ENCODE measurements around the gene ENTR1.

ENTR1 gene

GRCh38 chr9:136447173-136447778, 36.9 kb upstream of the ENTR1 start:
- Histone ChIP-seq H3K4me3 (ENCODE audit: low read length in 2 of 2) (no peak overlapping the region), H3K9me3 (ENCODE audit: control insufficient read depth in 2 of 2, low read length in 2 of 2) (no peaks in the 10 kb centered on the region), H3K9ac (ENCODE audit: low read length in 2 of 2) (no peak overlapping the region), H3K4me1 (ENCODE audit: control insufficient read depth, insufficient read depth, low read length) (no peaks in the 10 kb centered on the region), H3K36me3 (ENCODE audit: control insufficient read depth in 2 of 2, insufficient read depth in 2 of 2, low read length in 2 of 2) (peaks cover 68 to 71% of the 10 kb centered on the region in 2 donors), H3K27ac (ENCODE audit: low read length) (no peak overlapping the region), H3K27me3 (ENCODE audit: control insufficient read depth in 1 of 2, insufficient read depth in 2 of 2, low read length in 2 of 2) (no peaks in the 10 kb centered on the region)

- Histone ChIP-seq H3K27me3 (ENCODE audit: control insufficient read depth in 1 of 2, insufficient read depth in 2 of 2, low read length in 2 of 2) (no peaks in the 10 kb centered on the region), H3K4me1 (ENCODE audit: control insufficient read depth, insufficient read depth, low read length) (no peaks in the 10 kb centered on the region), H3K9ac (ENCODE audit: low read length in 2 of 2) (no peak overlapping the region), H3K27ac (ENCODE audit: low read length) (no peak overlapping the region), H3K4me3 (ENCODE audit: low read length in 2 of 2) (no peak overlapping the region), H3K36me3 (ENCODE audit: control insufficient read depth in 2 of 2, insufficient read depth in 2 of 2, low read length in 2 of 2) (peaks cover 65 to 78% of the 10 kb centered on the region in 2 donors), H3K9me3 (ENCODE audit: control insufficient read depth in 2 of 2, low read length in 2 of 2) (no peaks in the 10 kb centered on the region)
Measured at GRCh38 chr9:136445799-136446198, 35.4 kb upstream of the ENTR1 start.

- Histone ChIP-seq H3K27me3 (ENCODE audit: control insufficient read depth in 1 of 2, insufficient read depth in 2 of 2, low read length in 2 of 2) (no peaks in the 10 kb centered on the region), H3K4me1 (ENCODE audit: control insufficient read depth, insufficient read depth, low read length) (peaks cover 6% of the 10 kb centered on the region), H3K27ac (ENCODE audit: low read length) (no peak overlapping the region), H3K36me3 (ENCODE audit: control insufficient read depth in 2 of 2, insufficient read depth in 2 of 2, low read length in 2 of 2) (peaks cover 56 to 66% of the 10 kb centered on the region in 2 donors), H3K4me3 (ENCODE audit: low read length in 2 of 2) (no peak overlapping the region), H3K9me3 (ENCODE audit: control insufficient read depth in 2 of 2, low read length in 2 of 2) (no peaks in the 10 kb centered on the region), H3K9ac (ENCODE audit: low read length in 2 of 2) (no peak overlapping the region)
Measured at GRCh38 chr9:136444102-136444501, 33.7 kb upstream of the ENTR1 start.

- H3K4me3 ChIP-seq (ENCODE audit: low read length in 2 of 2), result no peak overlapping the region
- H3K9ac ChIP-seq (ENCODE audit: low read length in 2 of 2), result no peak overlapping the region
- peaks cover 52 to 62% of the 10 kb centered on the region in 2 donors for H3K36me3 ChIP-seq (ENCODE audit: control insufficient read depth in 2 of 2, insufficient read depth in 2 of 2, low read length in 2 of 2)
- H3K27ac ChIP-seq (ENCODE audit: low read length), result no peak overlapping the region
- H3K4me1 ChIP-seq (ENCODE audit: control insufficient read depth, insufficient read depth, low read length), result peaks cover 10% of the 10 kb centered on the region
- H3K9me3 ChIP-seq (ENCODE audit: control insufficient read depth in 2 of 2, low read length in 2 of 2), result no peaks in the 10 kb centered on the region
- no peaks in the 10 kb centered on the region for H3K27me3 ChIP-seq (ENCODE audit: control insufficient read depth in 1 of 2, insufficient read depth in 2 of 2, low read length in 2 of 2)
Measured at GRCh38 chr9:136443687-136444086, 33.3 kb upstream of the ENTR1 start.

GRCh38 chr9:136443087-136443486, 32.7 kb upstream of the ENTR1 start:
- Histone ChIP-seq H3K9ac (ENCODE audit: low read length in 2 of 2) (no peak overlapping the region), H3K27ac (ENCODE audit: low read length) (no peak overlapping the region), H3K36me3 (ENCODE audit: control insufficient read depth in 2 of 2, insufficient read depth in 2 of 2, low read length in 2 of 2) (peaks cover 47 to 61% of the 10 kb centered on the region in 2 donors), H3K4me1 (ENCODE audit: control insufficient read depth, insufficient read depth, low read length) (peaks cover 16% of the 10 kb centered on the region), H3K4me3 (ENCODE audit: low read length in 2 of 2) (no peak overlapping the region), H3K27me3 (ENCODE audit: control insufficient read depth in 1 of 2, insufficient read depth in 2 of 2, low read length in 2 of 2) (no peaks in the 10 kb centered on the region), H3K9me3 (ENCODE audit: control insufficient read depth in 2 of 2, low read length in 2 of 2) (no peaks in the 10 kb centered on the region)

GRCh38 chr9:136442265-136442664, 31.9 kb upstream of the ENTR1 start:
- H3K9me3 ChIP-seq (ENCODE audit: control insufficient read depth in 2 of 2, low read length in 2 of 2), result no peaks in the 10 kb centered on the region
- no peak overlapping the region for H3K4me3 ChIP-seq (ENCODE audit: low read length in 2 of 2)
- H3K9ac ChIP-seq (ENCODE audit: low read length in 2 of 2), result no peak overlapping the region
- peaks cover 38 to 55% of the 10 kb centered on the region in 2 donors for H3K36me3 ChIP-seq (ENCODE audit: control insufficient read depth in 2 of 2, insufficient read depth in 2 of 2, low read length in 2 of 2)
- H3K4me1 ChIP-seq (ENCODE audit: control insufficient read depth, insufficient read depth, low read length), result peaks cover 24% of the 10 kb centered on the region
- H3K27me3 ChIP-seq (ENCODE audit: control insufficient read depth in 1 of 2, insufficient read depth in 2 of 2, low read length in 2 of 2), result no peaks in the 10 kb centered on the region
- H3K27ac ChIP-seq (ENCODE audit: low read length), result no peak overlapping the region

GRCh38 chr9:136441681-136442245, 31.3 kb upstream of the ENTR1 start:
- no peak overlapping the region for H3K9ac ChIP-seq (ENCODE audit: low read length in 2 of 2)
- no peaks in the 10 kb centered on the region for H3K27me3 ChIP-seq (ENCODE audit: control insufficient read depth in 1 of 2, insufficient read depth in 2 of 2, low read length in 2 of 2)
- H3K4me1 ChIP-seq (ENCODE audit: control insufficient read depth, insufficient read depth, low read length), result peaks cover 29% of the 10 kb centered on the region
- no peak overlapping the region for H3K4me3 ChIP-seq (ENCODE audit: low read length in 2 of 2)
- no peak overlapping the region for H3K27ac ChIP-seq (ENCODE audit: low read length)
- H3K36me3 ChIP-seq (ENCODE audit: control insufficient read depth in 2 of 2, insufficient read depth in 2 of 2, low read length in 2 of 2), result peaks cover 33 to 50% of the 10 kb centered on the region in 2 donors
- no peaks in the 10 kb centered on the region for H3K9me3 ChIP-seq (ENCODE audit: control insufficient read depth in 2 of 2, low read length in 2 of 2)

- Histone ChIP-seq H3K9me3 (ENCODE audit: control insufficient read depth in 2 of 2, low read length in 2 of 2) (no peaks in the 10 kb centered on the region), H3K4me1 (ENCODE audit: control insufficient read depth, insufficient read depth, low read length) (peaks cover 34% of the 10 kb centered on the region), H3K36me3 (ENCODE audit: control insufficient read depth in 2 of 2, insufficient read depth in 2 of 2, low read length in 2 of 2) (peaks cover 30 to 46% of the 10 kb centered on the region in 2 donors)
Measured at GRCh38 chr9:136441191-136441680, 30.8 kb upstream of the ENTR1 start.

GRCh38 chr9:136439481-136440408, 29.3 kb upstream of the ENTR1 start, which contains the start of gene INPP5E:
INPP5E (minus strand) TSS chr9:136439845; CDS start chr9:136439419, 426 bp downstream.
- H3K4me3 ChIP-seq (ENCODE audit: low read length in 2 of 2), result peak within 1 kb of the TSS; percentile 70 to 80
- H3K9ac ChIP-seq (ENCODE audit: low read length in 2 of 2), result peak within 1 kb of the TSS; percentile 64 to 73
- H3K27me3 ChIP-seq (ENCODE audit: control insufficient read depth in 1 of 2, insufficient read depth in 2 of 2, low read length in 2 of 2), result no peaks in the 10 kb centered on the region
- H3K27ac ChIP-seq (ENCODE audit: low read length), result no peak within 1 kb of the TSS
- H3K9me3 ChIP-seq (ENCODE audit: control insufficient read depth in 2 of 2, low read length in 2 of 2), result no peaks in the 10 kb centered on the region
- H3K36me3 ChIP-seq (ENCODE audit: control insufficient read depth in 2 of 2, insufficient read depth in 2 of 2, low read length in 2 of 2), result peaks cover 18 to 40% of the 10 kb centered on the region in 2 donors
- peaks cover 34% of the 10 kb centered on the region for H3K4me1 ChIP-seq (ENCODE audit: control insufficient read depth, insufficient read depth, low read length)

More at GRCh38 chr9:136441191-136441680, 30.8 kb upstream of the ENTR1 start:
- no peak overlapping the region for H3K27ac ChIP-seq (ENCODE audit: low read length)
- no peak overlapping the region for H3K9ac ChIP-seq (ENCODE audit: low read length in 2 of 2)
- no peak overlapping the region for H3K4me3 ChIP-seq (ENCODE audit: low read length in 2 of 2)
- H3K27me3 ChIP-seq (ENCODE audit: control insufficient read depth in 1 of 2, insufficient read depth in 2 of 2, low read length in 2 of 2), result no peaks in the 10 kb centered on the region

GRCh38 chr9:136438548-136439480, 28.4 kb upstream of the ENTR1 start:
- peaks cover 34% of the 10 kb centered on the region for H3K4me1 ChIP-seq (ENCODE audit: control insufficient read depth, insufficient read depth, low read length)
- peaks cover 12 to 33% of the 10 kb centered on the region in 2 donors for H3K36me3 ChIP-seq (ENCODE audit: control insufficient read depth in 2 of 2, insufficient read depth in 2 of 2, low read length in 2 of 2)
- no peaks in the 10 kb centered on the region for H3K9me3 ChIP-seq (ENCODE audit: control insufficient read depth in 2 of 2, low read length in 2 of 2)
- H3K4me3 ChIP-seq (ENCODE audit: low read length in 2 of 2), result peak overlapping the region; percentile 70 to 80
- H3K27ac ChIP-seq (ENCODE audit: low read length), result no peak overlapping the region
- no peaks in the 10 kb centered on the region for H3K27me3 ChIP-seq (ENCODE audit: control insufficient read depth in 1 of 2, insufficient read depth in 2 of 2, low read length in 2 of 2)
- peak overlapping the region; percentile 64 to 73 for H3K9ac ChIP-seq (ENCODE audit: low read length in 2 of 2)
